B cell (primary cell): ENCODE results near the gene SEC16A. TPM values are rescaled to one million over a fixed set of nuclear protein-coding genes. Genes with fewer than 3 reads are reported as not detected.

ENCODE experiments used
- ATAC-seq: fragments of 200-7000 bp; cut with Tn5 transposase; one replicate; pipeline ENCODE4 v1.10.0; 2021; ENCODE audit warnings: low read depth, mild to moderate bottlenecking, moderate number of reproducible peaks, moderate library complexity
- CTCF ChIA-PET: fragments of 350-600 bp; sonication (Branson Sonifier 250); formaldehyde crosslinking; loops from one replicate; lab custom pipeline; 2021; ENCODE audit warnings: antibody characterized with exemption, inconsistent platforms; lab: Charles Lee
- POLR2A ChIA-PET: fragments of 350-600 bp; sonication (Branson Sonifier 250); formaldehyde crosslinking; loops from one replicate; lab custom pipeline; 2021; ENCODE audit warnings: antibody characterized with exemption; lab: Charles Lee
- DNase-seq: peaks from one replicate; pipeline ENCODE4 v3.0.0; 2013
- H2AFZ ChIP-seq: 2 replicates; pipeline ENCODE4 v1.6.1; 2012; ENCODE audit warnings: mild to moderate bottlenecking, low read depth, low read length; ENCODE audit not compliant: insufficient read depth, poor library complexity, severe bottlenecking
- H3K27ac ChIP-seq, 2 donors: 1 replicate in 1 of 2; 2 replicates in 1 of 2; pipeline ENCODE4 v1.5.1; 2012 to 2013; ENCODE audit warnings: low read length in 2 of 2, mild to moderate bottlenecking in 2 of 2, moderate library complexity in 1 of 2
- H3K27me3 ChIP-seq, 4 experiments: fragments of 200-600 bp in 1 of 4; sonication (generic) in 1 of 4; replicated peaks in 1 of 4; 1 replicate in 2 of 4; 2 replicates in 2 of 4; pipeline versions ENCODE4 v1.6.1 to v1.7.0; 2013 to 2016; ENCODE audit warnings: low read length in 3 of 4, mild to moderate bottlenecking in 2 of 4, mixed read lengths in 1 of 4, moderate library complexity in 1 of 4; ENCODE audit not compliant: insufficient read depth in 4 of 4, control insufficient read depth in 3 of 4; ENCODE audit errors: control extremely low read depth in 1 of 4
- H3K36me3 ChIP-seq, 2 experiments: replicated peaks in 1 of 2; 1 replicate in 1 of 2; 2 replicates in 1 of 2; pipeline versions ENCODE4 v1.6.1 to v1.7.1; 2013; ENCODE audit warnings: low read length in 1 of 2; ENCODE audit not compliant: insufficient read depth in 2 of 2, control insufficient read depth in 1 of 2; ENCODE audit errors: control extremely low read depth in 1 of 2, extremely low read depth in 1 of 2
- H3K4me1 ChIP-seq, 2 donors: fragments of 200-600 bp in 1 of 2; sonication (generic) in 1 of 2; 1 replicate in 1 of 2; 2 replicates in 1 of 2; pipeline versions ENCODE4 v1.5.1 to v1.6.1; 2013 to 2017; ENCODE audit warnings: low read length in 2 of 2; ENCODE audit not compliant: control insufficient read depth in 2 of 2, insufficient read depth in 2 of 2
- H3K4me2 ChIP-seq: replicated peaks from 2 replicates; pipeline ENCODE3; 2012; ENCODE audit warnings: mild to moderate bottlenecking, low read depth, low read length; ENCODE audit not compliant: poor library complexity, severe bottlenecking
- H3K4me3 ChIP-seq, 5 experiments: fragments of 200-600 bp in 1 of 5; sonication (generic) in 1 of 5; 1 replicate in 3 of 5; 2 replicates in 2 of 5; pipeline versions ENCODE4 v1.5.1 to v1.7.0; 2011 to 2016; ENCODE audit warnings: low read length in 4 of 5, mild to moderate bottlenecking in 4 of 5, low read depth in 2 of 5, control low read depth in 1 of 5, moderate library complexity in 1 of 5; ENCODE audit not compliant: insufficient read depth in 1 of 5; ENCODE audit errors: control extremely low read depth in 1 of 5, extremely low read depth in 1 of 5
- H3K79me2 ChIP-seq: fragments of 200-600 bp; sonication (generic); one replicate; pipeline ENCODE4 v1.6.0; 2016; ENCODE audit warnings: low read length; ENCODE audit not compliant: control insufficient read depth, insufficient read depth
- H3K9ac ChIP-seq: fragments of 200-600 bp; sonication (generic); 2 replicates; pipeline ENCODE4 v1.6.1; 2017; ENCODE audit warnings: mild to moderate bottlenecking, low read length, moderate library complexity
- H3K9me3 ChIP-seq, 3 donors: one replicate each; pipeline versions ENCODE4 v1.6.1 to v1.7.1; 2013; ENCODE audit warnings: low read length in 2 of 3; ENCODE audit not compliant: control insufficient read depth in 2 of 3, insufficient read depth in 1 of 3; ENCODE audit errors: control extremely low read depth in 1 of 3
- H4K20me1 ChIP-seq: 2 replicates; pipeline ENCODE4 v1.6.0; 2012; ENCODE audit warnings: mild to moderate bottlenecking, low read length; ENCODE audit not compliant: insufficient read depth, control insufficient read depth, poor library complexity, severe bottlenecking
- H3K27ac Mint-ChIP-seq: one replicate; pipeline ENCODE4 v1.8.0; 2021; ENCODE audit warnings: mixed read lengths
- H3K27me3 Mint-ChIP-seq: one replicate; pipeline ENCODE4 v1.8.0; 2021; ENCODE audit warnings: mixed read lengths
- H3K4me1 Mint-ChIP-seq: one replicate; pipeline ENCODE4 v1.8.0; 2021; ENCODE audit warnings: mixed read lengths
- H3K4me3 Mint-ChIP-seq: one replicate; pipeline ENCODE4 v1.8.0; 2021; ENCODE audit warnings: mixed read lengths
- H3K9me3 Mint-ChIP-seq: one replicate; pipeline ENCODE4 v1.8.0; 2022; ENCODE audit warnings: mixed read lengths; ENCODE audit not compliant: insufficient read depth
- EZH2 ChIP-seq: IDR thresholded peaks from 2 replicates; pipeline ENCODE4 v1.6.1; 2012; ENCODE audit warnings: borderline replicate concordance, low read depth, mild to moderate bottlenecking, moderate library complexity, low read length; ENCODE audit not compliant: insufficient read depth, poor library complexity, severe bottlenecking
- whole genome bisulfite sequencing: methylation state at CpG from one replicate; pipeline ENCODE4 v1.1.5; 2013; ENCODE audit warnings: missing lambda C conversion rate; ENCODE audit not compliant: insufficient coverage; 5-methylcytosine and 5-hydroxymethylcytosine counted together
- intact Hi-C: fragments of 100-400 bp; cut with micrococcal nuclease; formaldehyde crosslinking; loops from one replicate; pipeline ENCODE4 v1.10.0; 2022
- polyA plus RNA-seq: library from polyadenylated mRNA; depleted of rRNA; stranded (reverse); fragments of >200 nt; gene quantifications from 2 replicates; pipeline ENCODE4 v1.2.3, GENCODE V29; 2012
- small RNA-seq: library from RNA; depleted of rRNA; stranded (forward); fragments of <200 nt; gene quantifications from one replicate; pipeline ENCODE3, GENCODE V24; 2012; ENCODE audit warnings: low replicate concordance, low read depth; ENCODE audit not compliant: insufficient read length
- total RNA-seq, 2 donors: library from RNA; stranded (reverse); fragments of 120-200 nt in 1 of 2; gene quantifications; 1 replicate in 1 of 2; 2 replicates in 1 of 2; pipeline versions ENCODE4 v1.2.3 to v1.2.4, GENCODE V29; 2013 to 2022
- TF ChIP-seq, protein P1 (sequence below): fragments of 200-600 bp; IDR thresholded peaks from one replicate; pipeline ENCODE4 v1.8.0; 2022; ENCODE audit warnings: antibody characterized with exemption, mild to moderate bottlenecking

SEC16A gene
- total and polyA plus RNA-seq, 2 donors (not counting 1 experiment from before 2014, with no cell fraction given), result 31.7 to 73.4 TPM

GRCh38 chr9:136391737-136392537, 90.9 kb downstream of the SEC16A start:
- H3K36me3 ChIP-seq, result peaks cover 1 to 85% of the 10 kb centered on the region in 2 experiments
- intact Hi-C loops, result no loop called here
- no peaks in the 10 kb centered on the region for H3K9me3 ChIP-seq
- no peak overlapping the region for H3K27ac ChIP-seq
- no peak overlapping the region for H3K4me3 ChIP-seq
- DNase-seq, result no peak
- no peak overlapping the region for H3K4me3 Mint-ChIP-seq
- no peak for TF ChIP-seq EZH2
- TF ChIP-seq, protein P1, sequence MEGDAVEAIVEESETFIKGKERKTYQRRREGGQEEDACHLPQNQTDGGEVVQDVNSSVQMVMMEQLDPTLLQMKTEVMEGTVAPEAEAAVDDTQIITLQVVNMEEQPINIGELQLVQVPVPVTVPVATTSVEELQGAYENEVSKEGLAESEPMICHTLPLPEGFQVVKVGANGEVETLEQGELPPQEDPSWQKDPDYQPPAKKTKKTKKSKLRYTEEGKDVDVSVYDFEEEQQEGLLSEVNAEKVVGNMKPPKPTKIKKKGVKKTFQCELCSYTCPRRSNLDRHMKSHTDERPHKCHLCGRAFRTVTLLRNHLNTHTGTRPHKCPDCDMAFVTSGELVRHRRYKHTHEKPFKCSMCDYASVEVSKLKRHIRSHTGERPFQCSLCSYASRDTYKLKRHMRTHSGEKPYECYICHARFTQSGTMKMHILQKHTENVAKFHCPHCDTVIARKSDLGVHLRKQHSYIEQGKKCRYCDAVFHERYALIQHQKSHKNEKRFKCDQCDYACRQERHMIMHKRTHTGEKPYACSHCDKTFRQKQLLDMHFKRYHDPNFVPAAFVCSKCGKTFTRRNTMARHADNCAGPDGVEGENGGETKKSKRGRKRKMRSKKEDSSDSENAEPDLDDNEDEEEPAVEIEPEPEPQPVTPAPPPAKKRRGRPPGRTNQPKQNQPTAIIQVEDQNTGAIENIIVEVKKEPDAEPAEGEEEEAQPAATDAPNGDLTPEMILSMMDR, result no peak
- H3K9me3 Mint-ChIP-seq, result no peaks in the 10 kb centered on the region
- H3K79me2 ChIP-seq, result peaks cover 9% of the 10 kb centered on the region
- no peak overlapping the region for H3K27ac Mint-ChIP-seq
- ChIA-PET POLR2A (interaction anchor here (1.1 kb wide), 1 partner anchor 12 kb away, joined by 3 read pairs; no protein-coding TSS in a partner anchor), CTCF (no interaction called here)
- 98% methylated on average over 28 of the region's 28 CpGs for WGBS
- H3K4me2 ChIP-seq, result no peak overlapping the region
- no peaks in the 10 kb centered on the region for H3K4me1 ChIP-seq
- no peak overlapping the region for H3K9ac ChIP-seq
- H3K27me3 Mint-ChIP-seq, result no peaks in the 10 kb centered on the region
- ATAC-seq, result no peak
- H3K4me1 Mint-ChIP-seq, result no peaks in the 10 kb centered on the region
- H4K20me1 ChIP-seq, result peaks cover 2% of the 10 kb centered on the region
- no peak overlapping the region for H2AFZ ChIP-seq
- H3K27me3 ChIP-seq, result no peaks in the 10 kb centered on the region

Small RNA genes within 50 kb of the gene (small RNA-seq; reads per million reads assigned to genes)
- not detected for gene MIR4673

Other genes with a start within 250 kb of the SEC16A start
- gene QSOX2, start 237.2 kb downstream of the SEC16A start, total RNA-seq, result 139 and 141 TPM in 2 replicates
- gene QSOX2, start 237.2 kb downstream of the SEC16A start, polyA plus RNA-seq, result 62.9 and 85.0 TPM in 2 replicates
- gene CCDC187, start 178.9 kb downstream of the SEC16A start, total RNA-seq, result 7.6 and 8.2 TPM in 2 replicates
- gene CCDC187, start 178.9 kb downstream of the SEC16A start, polyA plus RNA-seq, result 1.5 and 3.1 TPM in 2 replicates
- gene GPSM1, start 155.5 kb downstream of the SEC16A start, total RNA-seq, result 6.3 and 6.8 TPM in 2 replicates
- gene GPSM1, start 155.5 kb downstream of the SEC16A start, polyA plus RNA-seq, result 2.4 and 6.2 TPM in 2 replicates
- gene DNLZ, start 119.3 kb downstream of the SEC16A start, total RNA-seq, result 23.0 and 25.4 TPM in 2 replicates
- gene DNLZ, start 119.3 kb downstream of the SEC16A start, polyA plus RNA-seq, result 39.9 and 42.0 TPM in 2 replicates
- gene CARD9, start 109.4 kb downstream of the SEC16A start, total RNA-seq, result 0.44 and 0.57 TPM in 2 replicates
- 1.1 and 1.6 TPM in 2 replicates for gene CARD9, start 109.4 kb downstream of the SEC16A start, polyA plus RNA-seq
- 15.4 and 15.6 TPM in 2 replicates for gene SNAPC4, start 82.9 kb downstream of the SEC16A start, total RNA-seq
- gene SNAPC4, start 82.9 kb downstream of the SEC16A start, polyA plus RNA-seq, result 11.2 and 13.1 TPM in 2 replicates
- 86.3 and 94.7 TPM in 2 replicates for gene ENTR1, start 72.4 kb downstream of the SEC16A start, total RNA-seq
- 77.7 and 110 TPM in 2 replicates for gene ENTR1, start 72.4 kb downstream of the SEC16A start, polyA plus RNA-seq
- 64.6 and 72.2 TPM in 2 replicates for gene PMPCA, start 72.4 kb downstream of the SEC16A start, total RNA-seq
- 64.4 and 97.6 TPM in 2 replicates for gene PMPCA, start 72.4 kb downstream of the SEC16A start, polyA plus RNA-seq
- gene INPP5E, start 43.2 kb downstream of the SEC16A start, total RNA-seq, result 33.1 and 35.3 TPM in 2 replicates
- 28.2 and 31.0 TPM in 2 replicates for gene INPP5E, start 43.2 kb downstream of the SEC16A start, polyA plus RNA-seq
- 38.5 and 40.6 TPM in 2 replicates for gene NOTCH1, start 63.0 kb upstream of the SEC16A start, total RNA-seq
- gene NOTCH1, start 63.0 kb upstream of the SEC16A start, polyA plus RNA-seq, result 16.6 and 19.6 TPM in 2 replicates
- gene EGFL7, start 179.9 kb upstream of the SEC16A start, total RNA-seq, result 0.34 TPM in 1 of 2 replicates, not detected in the other
- gene EGFL7, start 179.9 kb upstream of the SEC16A start, polyA plus RNA-seq, result 0.13 TPM in 1 of 2 replicates, not detected in the other
- gene AGPAT2, start 204.4 kb upstream of the SEC16A start, total RNA-seq, result 25.1 and 32.7 TPM in 2 replicates
- gene AGPAT2, start 204.4 kb upstream of the SEC16A start, polyA plus RNA-seq, result 28.4 and 30.8 TPM in 2 replicates
- gene DIPK1B, start 229.5 kb upstream of the SEC16A start, total RNA-seq, result 9.2 and 9.6 TPM in 2 replicates
- gene DIPK1B, start 229.5 kb upstream of the SEC16A start, polyA plus RNA-seq, result 9.6 and 49.8 TPM in 2 replicates